Suprapubic skin (tissue), 3 donors: Measurements from ENCODE around the gene BARX1.

Experiments
- POLR2A ChIP-seq, 2 donors: fragments of 450-650 bp; IDR thresholded peaks; one replicate each; pipeline ENCODE4 v1.6.1; 2017; ENCODE audit warnings: antibody characterized with exemption in 2 of 2, mild to moderate bottlenecking in 2 of 2, moderate library complexity in 2 of 2
- TF ChIP-seq, protein P1 (sequence below), 2 donors: fragments of 200-600 bp in 1 of 2; fragments of 450-650 bp in 1 of 2; sonication (generic) in 1 of 2; IDR thresholded peaks; one replicate each; pipeline ENCODE4 v1.5.1; 2016 to 2019; ENCODE audit warnings: antibody characterized with exemption in 2 of 2, mild to moderate bottlenecking in 1 of 2, moderate library complexity in 1 of 2

DNA sequence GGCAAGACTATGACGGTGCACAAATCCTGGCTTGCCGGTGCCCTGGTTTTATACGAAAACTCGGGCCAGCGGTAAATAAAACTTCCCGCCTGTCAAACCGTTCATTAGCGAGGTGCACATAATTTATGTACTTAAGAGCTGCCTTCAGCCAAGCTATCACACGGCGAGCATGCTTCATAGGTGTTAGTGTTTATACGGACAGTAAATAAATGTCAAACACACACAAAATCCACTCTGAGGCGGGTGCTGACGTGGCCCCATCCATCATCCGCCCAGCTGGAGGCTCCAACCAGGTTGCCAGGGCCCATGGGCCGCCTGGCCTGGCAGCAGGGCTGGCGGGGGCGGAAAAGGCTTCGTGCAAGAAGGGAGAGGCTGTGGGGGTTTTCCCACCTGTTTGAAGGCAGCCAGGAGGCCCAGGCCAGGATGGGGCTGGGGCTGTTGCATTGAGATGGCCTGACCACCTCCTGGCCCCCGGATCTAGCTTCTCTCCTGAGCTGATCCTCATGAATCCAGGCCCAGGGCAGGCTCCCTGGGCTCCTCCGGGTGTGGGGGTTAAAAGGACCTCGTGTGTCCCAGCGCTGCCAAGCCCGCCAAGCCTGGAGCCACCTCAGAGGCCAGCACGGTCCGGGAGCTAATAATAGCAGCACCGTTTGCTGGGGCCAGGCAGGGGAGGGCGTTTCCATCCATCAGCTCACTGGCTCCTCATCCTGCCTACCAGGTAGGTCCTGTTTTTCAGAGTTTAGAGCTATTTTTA lies 43.2 kb downstream of the BARX1 start:
- TF ChIP-seq, protein P1, sequence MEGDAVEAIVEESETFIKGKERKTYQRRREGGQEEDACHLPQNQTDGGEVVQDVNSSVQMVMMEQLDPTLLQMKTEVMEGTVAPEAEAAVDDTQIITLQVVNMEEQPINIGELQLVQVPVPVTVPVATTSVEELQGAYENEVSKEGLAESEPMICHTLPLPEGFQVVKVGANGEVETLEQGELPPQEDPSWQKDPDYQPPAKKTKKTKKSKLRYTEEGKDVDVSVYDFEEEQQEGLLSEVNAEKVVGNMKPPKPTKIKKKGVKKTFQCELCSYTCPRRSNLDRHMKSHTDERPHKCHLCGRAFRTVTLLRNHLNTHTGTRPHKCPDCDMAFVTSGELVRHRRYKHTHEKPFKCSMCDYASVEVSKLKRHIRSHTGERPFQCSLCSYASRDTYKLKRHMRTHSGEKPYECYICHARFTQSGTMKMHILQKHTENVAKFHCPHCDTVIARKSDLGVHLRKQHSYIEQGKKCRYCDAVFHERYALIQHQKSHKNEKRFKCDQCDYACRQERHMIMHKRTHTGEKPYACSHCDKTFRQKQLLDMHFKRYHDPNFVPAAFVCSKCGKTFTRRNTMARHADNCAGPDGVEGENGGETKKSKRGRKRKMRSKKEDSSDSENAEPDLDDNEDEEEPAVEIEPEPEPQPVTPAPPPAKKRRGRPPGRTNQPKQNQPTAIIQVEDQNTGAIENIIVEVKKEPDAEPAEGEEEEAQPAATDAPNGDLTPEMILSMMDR (IDR thresholded peaks at IDR 0.05), result no peak
- no peak for TF ChIP-seq POLR2A (IDR thresholded peaks at IDR 0.05)
